ENCODE results near the gene CSMD2.

DNA sequence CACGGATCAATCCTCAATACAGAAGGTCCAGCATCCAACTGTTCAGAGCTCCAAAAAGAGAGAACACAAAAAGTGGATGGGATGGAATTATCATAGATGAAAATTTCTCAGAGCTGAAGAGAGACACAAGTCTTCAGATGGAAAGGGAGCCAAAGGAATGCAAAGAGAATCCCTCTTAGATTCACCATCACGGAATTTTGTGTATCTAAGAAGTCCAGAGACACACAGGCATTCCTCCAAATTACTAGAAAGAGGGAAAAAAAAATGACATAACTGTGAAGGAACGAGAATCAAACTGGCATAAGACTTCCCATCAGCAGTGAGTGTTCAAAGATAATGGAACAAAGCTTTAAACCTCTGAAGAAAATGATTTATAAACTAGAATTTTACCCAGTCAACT is 591.4 kb downstream of the CSMD2 start:
- TF ChIP-seq, protein P1, sequence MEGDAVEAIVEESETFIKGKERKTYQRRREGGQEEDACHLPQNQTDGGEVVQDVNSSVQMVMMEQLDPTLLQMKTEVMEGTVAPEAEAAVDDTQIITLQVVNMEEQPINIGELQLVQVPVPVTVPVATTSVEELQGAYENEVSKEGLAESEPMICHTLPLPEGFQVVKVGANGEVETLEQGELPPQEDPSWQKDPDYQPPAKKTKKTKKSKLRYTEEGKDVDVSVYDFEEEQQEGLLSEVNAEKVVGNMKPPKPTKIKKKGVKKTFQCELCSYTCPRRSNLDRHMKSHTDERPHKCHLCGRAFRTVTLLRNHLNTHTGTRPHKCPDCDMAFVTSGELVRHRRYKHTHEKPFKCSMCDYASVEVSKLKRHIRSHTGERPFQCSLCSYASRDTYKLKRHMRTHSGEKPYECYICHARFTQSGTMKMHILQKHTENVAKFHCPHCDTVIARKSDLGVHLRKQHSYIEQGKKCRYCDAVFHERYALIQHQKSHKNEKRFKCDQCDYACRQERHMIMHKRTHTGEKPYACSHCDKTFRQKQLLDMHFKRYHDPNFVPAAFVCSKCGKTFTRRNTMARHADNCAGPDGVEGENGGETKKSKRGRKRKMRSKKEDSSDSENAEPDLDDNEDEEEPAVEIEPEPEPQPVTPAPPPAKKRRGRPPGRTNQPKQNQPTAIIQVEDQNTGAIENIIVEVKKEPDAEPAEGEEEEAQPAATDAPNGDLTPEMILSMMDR (IDR thresholded peaks at IDR 0.05 in 4 of 5, conservative IDR thresholded peaks at IDR 0.05 in 1 of 5), result no peak
- TF ChIP-seq POLR2A (IDR thresholded peaks at IDR 0.05), result no peak

Data from gastrocnemius medialis (tissue), 4 donors.